Measurements from ENCODE around the gene CYP2W1.

GRCh38 chr7:1015196-1016121, 32.5 kb downstream of the CYP2W1 start:
- no peak for TF ChIP-seq EZH2 (IDR thresholded peaks at IDR 0.05; ENCODE audit: borderline replicate concordance)
- TF ChIP-seq, protein P1, sequence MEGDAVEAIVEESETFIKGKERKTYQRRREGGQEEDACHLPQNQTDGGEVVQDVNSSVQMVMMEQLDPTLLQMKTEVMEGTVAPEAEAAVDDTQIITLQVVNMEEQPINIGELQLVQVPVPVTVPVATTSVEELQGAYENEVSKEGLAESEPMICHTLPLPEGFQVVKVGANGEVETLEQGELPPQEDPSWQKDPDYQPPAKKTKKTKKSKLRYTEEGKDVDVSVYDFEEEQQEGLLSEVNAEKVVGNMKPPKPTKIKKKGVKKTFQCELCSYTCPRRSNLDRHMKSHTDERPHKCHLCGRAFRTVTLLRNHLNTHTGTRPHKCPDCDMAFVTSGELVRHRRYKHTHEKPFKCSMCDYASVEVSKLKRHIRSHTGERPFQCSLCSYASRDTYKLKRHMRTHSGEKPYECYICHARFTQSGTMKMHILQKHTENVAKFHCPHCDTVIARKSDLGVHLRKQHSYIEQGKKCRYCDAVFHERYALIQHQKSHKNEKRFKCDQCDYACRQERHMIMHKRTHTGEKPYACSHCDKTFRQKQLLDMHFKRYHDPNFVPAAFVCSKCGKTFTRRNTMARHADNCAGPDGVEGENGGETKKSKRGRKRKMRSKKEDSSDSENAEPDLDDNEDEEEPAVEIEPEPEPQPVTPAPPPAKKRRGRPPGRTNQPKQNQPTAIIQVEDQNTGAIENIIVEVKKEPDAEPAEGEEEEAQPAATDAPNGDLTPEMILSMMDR (IDR thresholded peaks at IDR 0.05; ENCODE audit: poor library complexity), result no peak
- no peak for TF ChIP-seq EZH2phosphoT487 (IDR thresholded peaks at IDR 0.05; ENCODE audit: low read depth, severe bottlenecking, unreplicated experiment)
